GM19099 (cell line): ENCODE data around the gene TSPAN18.

Source experiments
- POLR2A ChIP-seq: IDR thresholded peaks from 3 replicates; pipeline ENCODE4 v1.6.1; 2011; ENCODE audit warnings: low read depth; ENCODE audit not compliant: insufficient read length; ENCODE audit errors: extremely low read depth

TSPAN18 gene

DNA sequence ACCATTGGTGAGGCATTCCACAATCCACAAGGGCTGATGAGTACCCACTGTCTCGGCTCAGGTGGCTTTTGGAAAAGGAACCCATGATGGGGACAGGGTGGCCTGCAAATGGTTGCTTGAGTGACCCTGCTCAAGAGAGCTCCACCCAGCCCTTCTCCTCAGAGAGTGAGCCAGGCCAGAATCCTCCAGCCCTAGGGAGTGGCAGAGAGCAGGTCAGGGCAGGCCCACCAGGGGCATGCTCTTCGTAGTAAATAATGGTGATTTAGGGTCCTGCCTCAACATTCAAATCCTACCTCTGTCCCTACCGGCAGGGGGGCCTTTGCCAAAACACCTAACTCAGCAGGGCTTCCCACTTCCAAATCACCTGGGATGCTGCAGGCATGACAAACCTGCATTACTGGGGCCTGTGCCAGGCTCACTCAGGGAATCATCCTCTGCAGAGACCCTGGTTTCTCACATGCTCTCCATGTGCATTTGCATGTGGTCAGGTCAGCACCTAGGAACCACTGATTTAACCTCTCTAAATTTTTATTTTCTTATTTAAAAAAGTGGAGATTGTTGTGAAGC is 241.3 kb downstream of the TSPAN18 start:
- TF ChIP-seq POLR2A, result no peak

DNA sequence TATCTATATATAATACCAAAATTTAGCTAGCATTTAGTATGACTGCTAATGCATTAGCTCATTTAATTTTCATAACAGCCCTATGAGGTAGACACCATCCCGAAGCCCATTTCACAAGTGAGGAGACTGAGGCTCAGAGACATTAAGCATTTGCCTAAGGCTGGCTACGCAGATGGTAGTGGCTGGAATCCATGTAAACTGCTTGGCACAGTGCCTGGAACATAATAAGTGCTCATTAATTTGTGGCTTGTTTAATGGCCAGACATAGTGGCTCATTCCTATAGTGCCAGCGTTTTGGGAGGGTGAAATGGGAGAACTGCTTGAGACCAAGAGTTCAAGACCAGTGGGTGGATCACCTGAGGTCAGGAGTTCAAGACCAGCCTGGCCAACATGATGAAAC is 241.7 kb downstream of the TSPAN18 start:
- no peak for TF ChIP-seq POLR2A

DNA sequence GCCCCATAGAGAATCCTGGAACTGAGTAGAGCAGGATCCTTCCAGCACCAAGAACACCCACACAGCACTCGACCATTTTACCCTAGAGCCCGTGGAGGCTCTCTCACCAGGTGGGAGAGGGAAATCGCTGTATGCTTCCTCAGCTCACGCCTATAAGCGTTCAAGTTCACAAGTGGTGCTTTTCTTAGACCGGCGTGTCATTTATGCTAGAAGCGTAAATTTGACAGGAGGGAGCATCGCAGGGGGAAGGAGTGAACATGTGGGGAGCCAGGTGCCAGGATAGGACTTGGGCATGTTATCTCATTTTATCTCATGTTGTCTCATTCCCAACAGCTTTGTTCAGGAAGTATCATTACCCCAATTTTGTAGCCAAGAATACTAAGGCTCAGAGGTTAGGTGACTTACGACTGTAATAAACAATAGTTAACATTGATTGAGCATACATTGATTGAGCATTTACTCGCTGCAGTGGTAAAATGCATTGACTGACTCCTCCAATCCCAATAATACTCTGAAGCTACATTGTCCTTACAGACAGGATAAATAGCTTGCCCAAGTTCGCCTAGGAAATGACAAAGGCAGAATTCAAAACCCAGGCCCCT is 243.0 kb downstream of the TSPAN18 start:
- TF ChIP-seq POLR2A, result no peak

DNA sequence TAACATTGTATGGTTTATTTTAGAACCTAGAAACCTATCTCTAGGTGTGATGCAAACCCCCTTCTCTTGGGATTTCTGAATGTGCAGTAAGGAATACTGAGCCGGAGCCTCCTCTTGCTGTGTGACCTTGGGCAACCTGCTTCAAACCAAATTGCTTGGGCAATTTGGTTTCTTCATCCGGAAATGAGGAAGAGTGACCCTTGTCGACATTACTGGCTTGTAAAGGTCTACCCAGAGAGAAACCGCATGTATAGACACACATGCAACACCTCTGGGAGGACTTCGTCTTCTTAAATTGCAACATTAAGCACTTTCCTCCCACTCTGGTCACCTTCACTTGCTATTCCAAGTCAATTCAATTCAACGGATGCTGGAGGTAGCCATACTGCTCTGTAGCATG is 243.5 kb downstream of the TSPAN18 start:
- no peak for TF ChIP-seq POLR2A

DNA sequence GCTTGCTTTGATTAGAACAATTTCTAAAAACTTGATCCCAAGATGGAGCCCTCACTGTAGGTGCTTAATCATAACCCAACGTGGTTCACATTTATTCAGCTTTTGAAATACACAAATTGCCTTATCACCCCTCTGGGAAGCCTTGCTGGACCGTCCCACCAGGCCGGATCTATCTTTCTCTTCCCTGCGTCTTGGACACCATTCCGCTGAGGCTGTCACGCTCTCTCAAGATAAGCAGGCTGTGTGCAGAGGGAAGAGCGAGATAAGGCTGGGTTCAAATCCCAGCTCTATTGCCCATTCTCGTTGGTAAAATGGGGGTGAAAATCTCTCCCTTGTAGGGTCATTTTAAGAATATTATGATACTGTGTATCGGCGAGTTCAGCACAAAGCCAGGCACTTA is 244.4 kb downstream of the TSPAN18 start:
- TF ChIP-seq POLR2A, result no peak

DNA sequence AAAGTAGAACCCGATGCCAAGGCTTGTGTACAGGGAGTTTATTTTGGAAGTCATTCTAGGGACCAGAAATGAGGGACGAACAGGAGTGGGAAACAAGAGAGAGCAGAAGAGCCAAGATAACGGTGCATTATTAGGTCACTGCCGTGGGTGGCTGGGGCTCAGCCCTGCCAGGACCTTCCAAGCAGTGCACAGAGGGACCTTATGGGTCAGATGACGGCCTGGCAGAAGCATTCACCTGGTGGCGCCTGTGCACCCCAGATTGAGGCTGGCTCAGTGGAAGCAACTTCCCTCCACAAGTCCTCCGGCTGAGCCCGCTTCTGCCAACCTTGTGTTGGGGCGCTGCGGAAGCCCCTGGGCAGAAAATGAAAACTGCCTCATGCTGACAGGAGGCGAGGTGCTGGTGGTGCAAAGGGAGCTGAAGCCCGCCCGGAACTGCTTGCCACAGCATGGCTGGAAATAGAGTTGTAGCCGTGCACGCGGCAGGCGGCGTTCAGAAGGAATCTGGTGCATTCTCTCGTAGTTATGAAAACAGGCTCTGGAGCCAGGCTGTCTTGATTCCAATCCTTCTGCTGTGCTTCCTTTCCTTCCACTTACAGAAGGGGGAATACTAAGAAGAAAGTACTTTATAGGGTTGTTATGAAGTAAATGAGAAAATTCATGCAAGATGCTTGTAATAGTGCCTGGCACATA is 246.1 kb downstream of the TSPAN18 start:
- TF ChIP-seq POLR2A, result no peak

DNA sequence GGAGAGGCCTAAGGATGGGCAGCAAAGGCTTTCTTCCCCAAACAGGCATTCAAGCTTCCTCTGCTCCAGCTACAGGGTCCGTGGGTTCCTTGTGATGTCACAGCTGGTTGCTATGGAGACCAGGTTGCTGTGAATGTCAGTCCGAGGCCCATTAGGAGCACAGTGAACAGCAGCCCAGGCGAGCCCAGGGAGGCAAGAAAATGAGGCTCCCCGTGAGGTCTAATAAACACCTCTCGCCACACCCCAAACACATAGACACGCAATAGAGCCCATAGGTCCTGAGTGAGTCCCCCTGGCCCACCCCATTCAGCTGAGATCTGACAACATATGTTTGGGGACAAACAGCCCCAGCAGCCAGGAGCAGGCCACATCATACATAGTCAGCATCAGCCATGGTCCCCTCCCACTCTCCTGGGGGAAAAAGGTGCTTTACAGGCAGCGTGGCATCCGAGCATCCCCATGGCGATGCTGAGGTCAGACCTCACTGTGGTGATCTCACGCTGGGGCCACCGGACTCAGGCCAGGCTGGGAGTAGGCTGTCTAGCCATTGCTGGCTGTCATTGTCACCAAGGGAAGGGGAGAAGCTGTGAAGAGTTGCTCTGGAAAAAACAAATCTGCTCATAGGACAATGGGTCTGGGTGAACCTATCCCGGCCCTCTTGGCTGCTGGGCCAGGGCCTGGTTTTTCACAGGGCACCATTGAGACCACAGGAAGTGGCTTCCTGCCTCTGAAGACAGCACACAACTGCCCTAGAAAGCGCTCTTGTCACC is 247.1 kb downstream of the TSPAN18 start:
- no peak for TF ChIP-seq POLR2A

DNA sequence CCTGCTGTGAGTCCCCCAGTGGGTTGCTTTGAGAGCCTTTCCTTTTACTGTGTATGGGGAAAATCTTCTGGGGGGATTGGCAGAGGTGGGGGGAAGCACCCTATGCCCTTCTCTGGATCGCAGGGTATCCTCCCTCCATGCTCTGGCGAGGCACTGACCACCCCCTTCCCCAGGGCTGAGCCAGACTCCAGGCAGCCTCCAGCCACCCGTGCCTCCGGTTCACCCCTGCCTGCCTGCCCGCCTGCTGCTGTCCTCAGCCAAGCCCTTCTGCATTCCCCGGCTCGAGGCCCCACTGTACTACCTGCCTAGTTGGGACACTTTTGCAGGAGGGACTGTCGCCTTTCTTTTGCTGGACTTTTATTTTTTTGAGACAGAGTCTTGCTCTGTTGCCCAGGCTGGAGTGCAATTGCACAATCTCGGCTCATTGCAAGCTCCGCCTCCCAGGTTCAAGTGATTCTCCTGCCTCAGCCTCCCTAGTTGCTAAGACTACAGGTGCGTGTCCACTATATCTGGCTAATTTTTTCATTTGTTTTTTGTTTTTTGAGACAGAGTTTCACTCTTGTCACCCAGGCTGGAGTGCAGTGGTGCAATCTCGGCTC is 247.7 kb downstream of the TSPAN18 start:
- TF ChIP-seq POLR2A, result no peak

DNA sequence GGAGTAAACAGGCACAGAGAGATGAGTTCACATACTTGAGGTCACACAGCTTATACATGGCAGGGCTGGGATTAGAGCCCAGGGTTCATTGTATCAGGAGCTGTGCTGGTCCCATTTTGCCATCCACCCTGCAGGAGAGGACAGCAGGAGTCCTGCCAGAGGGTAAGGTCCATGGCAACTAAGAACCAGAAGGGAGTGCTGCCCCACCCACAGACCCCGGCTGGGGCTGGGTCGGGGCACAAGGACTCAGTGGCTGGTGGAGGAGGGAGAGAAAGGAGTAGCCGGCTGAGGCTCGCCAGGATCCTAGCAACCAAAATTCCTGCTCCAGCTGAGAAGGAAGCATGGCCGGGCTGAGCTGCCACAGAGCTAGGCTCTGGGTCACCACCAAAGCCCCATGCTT is 249.8 kb downstream of the TSPAN18 start:
- TF ChIP-seq POLR2A, result no peak

DNA sequence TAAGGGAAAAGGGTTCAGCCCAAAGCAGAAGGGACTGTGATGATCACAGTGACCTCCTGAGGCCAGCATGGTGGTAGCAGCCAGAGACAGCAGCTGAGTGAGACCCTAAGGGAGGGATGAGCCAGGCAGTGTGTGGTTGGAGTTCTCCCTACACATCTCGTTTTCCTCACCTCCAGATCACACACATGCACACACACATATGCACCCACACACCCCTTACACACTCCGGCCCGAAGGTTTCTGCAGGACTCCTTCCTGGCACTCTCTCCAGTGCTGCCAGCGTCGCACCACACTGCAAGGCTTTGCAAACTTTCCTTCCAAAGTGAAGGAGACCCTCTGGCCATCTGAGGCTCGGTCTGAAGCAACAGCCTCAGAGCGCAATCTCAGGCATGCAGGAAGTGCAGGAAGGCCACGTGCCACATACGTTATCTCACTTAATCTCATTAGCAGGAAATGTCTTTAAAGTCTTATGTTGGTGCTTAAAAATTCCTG is 250.8 kb downstream of the TSPAN18 start:
- no peak for TF ChIP-seq POLR2A

DNA sequence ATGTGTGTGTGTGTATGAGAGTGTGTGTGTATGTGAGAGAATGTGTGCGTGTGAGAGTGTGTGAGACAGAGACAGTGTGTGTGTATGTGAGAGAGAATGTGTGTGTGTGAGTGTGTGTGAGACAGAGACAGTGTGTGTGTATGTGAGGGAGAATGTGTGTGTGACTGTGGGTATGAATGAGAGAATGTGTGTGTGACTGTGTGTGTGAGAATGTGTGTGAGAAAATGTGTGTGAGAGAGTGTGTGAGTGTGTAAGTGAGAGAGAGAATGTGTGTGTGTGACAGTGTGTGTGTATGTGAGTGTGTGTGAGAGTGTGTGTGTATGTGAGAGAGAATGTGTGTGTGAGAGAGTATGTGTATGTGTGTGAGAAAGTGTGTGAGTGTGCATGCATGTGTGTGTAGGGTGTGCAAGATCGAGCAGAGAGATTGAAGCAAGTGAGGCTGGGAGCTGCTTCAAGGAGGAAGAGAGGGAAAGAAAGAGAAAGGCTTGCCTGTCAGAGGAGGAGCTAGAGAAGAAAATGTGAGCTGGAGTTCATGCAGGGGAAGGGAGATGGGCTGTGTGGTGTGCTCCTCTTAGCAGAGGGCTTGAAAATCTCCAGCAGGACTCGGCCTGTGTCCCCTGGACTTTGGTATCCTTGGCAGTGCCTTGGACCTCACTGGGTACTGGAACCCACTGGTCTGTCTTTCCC is 251.7 kb downstream of the TSPAN18 start:
- TF ChIP-seq POLR2A, result no peak

DNA sequence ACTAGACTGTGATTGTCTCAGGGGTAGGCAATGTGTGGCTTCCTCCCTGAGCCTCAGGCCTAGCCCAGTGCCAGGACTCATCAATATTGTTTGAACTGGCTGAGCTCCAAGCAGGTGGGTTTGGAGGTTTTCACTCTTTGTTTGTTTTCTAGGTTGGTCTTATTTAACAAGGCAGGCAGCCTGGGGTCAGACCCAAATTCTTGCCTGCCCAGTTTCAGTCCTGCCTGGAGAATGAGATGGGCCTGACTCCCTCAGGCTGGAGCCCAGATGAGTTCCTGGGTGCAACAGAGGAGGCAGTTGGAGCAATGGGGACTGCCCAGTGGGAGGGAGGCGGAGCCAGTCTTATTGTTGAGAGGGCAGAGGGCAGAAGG is 252.2 kb downstream of the TSPAN18 start:
- TF ChIP-seq POLR2A, result no peak

DNA sequence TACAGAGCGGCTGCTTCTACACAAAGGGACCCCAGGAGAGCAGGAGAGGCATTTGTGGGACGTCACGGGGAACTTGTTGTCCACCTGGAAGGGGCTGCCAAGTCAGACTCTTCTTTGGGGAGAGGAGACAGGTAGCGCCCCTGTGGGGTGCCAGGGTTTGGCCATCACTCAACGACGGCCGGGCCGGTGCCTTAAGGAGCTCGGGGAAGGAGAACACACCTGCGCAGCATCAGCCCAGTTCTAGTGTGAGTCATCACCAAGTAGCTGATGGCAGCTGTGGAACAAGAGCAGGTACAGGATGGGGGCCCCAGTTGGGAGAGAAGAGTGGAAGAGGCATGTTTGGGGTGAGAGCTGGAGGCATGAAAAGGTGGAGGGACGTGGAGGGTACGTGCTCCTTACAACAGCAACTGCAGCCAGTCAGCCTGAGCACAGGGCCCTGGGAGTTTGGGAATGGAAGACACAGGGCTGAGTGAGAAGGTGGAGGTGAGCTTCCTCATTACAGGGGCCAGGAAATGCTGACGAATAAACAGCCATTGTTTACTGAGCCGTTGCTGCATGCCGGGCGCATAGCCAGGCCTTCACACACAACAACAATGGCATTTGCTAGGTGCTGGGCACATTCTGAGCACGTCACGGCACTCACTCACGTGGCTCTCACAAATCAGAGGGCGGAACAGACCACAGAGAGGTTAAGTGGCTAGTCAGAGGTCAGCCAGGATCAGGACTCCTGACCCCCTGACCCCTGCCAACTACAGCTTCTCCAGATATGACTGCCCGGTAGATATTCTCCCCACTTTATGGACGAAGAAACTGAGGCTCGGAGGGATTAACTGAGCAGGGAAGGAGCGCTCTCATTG is 253.0 kb downstream of the TSPAN18 start:
- TF ChIP-seq POLR2A, result no peak
